Ammon's horn (tissue), 1 donor: Measurements from ENCODE around the gene CLEC16A.

Source experiments
- DNase-seq: peaks from one replicate; pipeline ENCODE4 v3.0.0-alpha.2; 2016; ENCODE audit warnings: low spot score

CLEC16A gene

DNA sequence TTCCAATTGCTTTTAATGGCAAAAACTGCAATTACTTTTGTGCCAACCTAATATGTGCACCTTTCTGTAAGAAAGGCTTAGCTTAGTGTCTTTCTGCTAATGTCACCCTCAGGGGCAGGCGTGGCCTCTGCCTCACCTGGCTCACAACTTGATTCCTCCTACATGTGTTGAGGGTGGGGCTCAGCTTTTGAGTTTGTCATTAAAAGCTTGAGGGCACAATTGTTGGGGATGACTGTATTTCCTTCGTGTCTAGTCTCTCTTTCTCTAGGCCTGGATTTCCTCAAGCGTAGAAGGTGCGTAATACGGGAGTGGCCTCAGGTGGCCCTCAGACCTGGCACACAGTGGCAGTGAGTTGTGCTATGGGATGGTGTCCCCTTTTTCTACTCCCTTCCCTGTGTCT lies 94.4 kb downstream of the CLEC16A start:
- no peak for DNase-seq

GRCh38 chr16:11039726-11040125 lies 95.4 kb downstream of the CLEC16A start:
- DNase-seq, result no peak

DNA sequence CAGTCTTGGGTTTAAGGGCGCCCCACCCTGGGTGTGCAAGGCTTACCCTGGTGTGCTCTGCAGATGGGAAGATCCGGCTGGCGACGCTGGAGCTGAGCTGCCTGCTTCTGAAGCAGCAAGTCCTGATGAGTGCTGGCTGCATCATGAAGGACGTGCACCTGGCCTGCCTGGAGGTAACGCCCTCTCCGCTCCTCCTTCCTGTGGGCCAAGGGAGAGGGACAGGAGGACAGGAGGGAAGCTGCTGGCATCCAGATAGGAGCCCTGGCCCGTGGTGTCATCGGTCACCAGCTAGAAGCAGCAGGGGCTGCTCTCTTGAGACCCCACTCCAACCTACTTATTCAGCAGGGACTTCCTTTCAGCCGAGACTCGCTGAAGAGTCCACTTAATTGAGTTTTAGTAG lies 97.8 kb downstream of the CLEC16A start:
- no peak for DNase-seq

- DNase-seq, result no peak
These were observed 101.1 kb downstream of the CLEC16A start for GRCh38 chr16:11045441-11045840.

- no peak for DNase-seq
These were observed 101.5 kb downstream of the CLEC16A start for GRCh38 chr16:11045846-11046245.

- DNase-seq, result no peak
These were observed 102.1 kb downstream of the CLEC16A start for GRCh38 chr16:11046382-11046931.

GRCh38 chr16:11047057-11047456 lies 102.7 kb downstream of the CLEC16A start:
- DNase-seq, result no peak

DNA sequence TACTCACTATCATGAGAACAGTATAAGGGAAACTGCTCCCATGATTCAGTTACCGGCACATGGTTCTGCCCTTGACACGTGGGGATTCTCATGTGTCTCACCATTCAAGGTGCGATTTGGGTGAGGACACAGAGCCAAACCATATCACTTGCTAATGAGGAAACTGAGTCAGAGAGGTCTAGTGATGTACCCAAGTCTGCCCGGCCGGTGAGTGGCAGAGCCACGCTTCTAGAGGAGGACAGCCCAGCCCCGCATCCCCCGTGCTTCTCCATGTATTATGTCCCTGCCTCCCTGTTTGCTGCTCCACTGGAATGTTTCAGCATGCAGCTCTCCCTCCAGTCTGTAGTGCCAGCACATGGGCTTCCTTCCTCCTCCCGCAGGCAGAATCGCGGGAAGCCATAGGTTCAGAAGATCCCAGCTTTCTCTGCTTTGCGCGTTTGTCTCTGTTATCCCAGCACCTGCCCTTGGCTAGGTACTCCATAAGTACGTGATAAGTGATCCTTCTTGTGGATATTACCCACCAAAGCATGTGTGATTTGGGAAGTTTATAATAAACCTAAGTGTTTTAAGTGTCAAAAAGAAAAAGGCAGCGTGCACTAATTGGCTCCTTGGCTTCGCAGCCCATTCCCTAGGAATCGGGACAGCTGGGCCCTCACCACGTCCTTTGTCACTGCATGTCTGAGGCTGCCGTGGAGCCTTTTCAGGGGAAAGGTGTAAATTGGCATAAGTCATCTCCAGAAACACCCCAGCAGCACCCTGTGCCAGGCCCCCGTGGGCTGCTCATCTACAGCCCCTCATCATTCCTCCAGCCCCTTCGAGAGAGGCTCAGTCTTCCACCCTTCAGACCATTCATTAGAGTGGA lies 103.8 kb downstream of the CLEC16A start:
- no peak for DNase-seq

DNA sequence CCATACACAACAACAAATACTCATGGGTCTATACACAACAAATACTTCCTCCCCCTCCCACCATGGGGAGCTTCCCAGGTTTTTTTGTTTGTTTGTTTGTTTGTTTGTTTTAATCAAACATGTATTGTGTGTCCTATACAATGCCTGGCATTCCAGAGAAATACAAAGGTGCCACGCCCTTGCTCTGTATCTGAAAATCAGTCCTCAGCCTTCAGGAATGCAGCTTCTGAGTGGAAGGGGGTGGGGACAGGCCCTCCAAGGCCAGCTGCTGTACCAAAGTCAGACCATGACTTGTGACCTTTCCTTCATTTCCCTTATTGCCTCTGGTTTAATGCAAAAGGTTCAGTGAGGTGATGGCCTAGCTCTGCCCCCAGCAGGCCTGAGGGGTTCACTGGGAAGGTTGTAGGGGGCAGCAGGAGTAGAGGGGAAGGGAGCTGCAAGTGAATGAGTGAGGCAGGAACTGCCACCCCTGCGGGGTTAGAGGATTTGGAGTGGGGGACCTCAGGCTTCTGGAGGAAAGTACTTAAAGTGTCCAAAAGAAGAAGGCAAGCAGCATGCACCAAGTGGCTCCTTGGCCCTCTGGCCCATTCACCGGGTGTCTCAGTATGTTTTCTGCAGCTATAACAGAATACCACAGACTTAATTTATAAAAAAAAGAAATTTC lies 105.2 kb downstream of the CLEC16A start:
- DNase-seq, result no peak

DNA sequence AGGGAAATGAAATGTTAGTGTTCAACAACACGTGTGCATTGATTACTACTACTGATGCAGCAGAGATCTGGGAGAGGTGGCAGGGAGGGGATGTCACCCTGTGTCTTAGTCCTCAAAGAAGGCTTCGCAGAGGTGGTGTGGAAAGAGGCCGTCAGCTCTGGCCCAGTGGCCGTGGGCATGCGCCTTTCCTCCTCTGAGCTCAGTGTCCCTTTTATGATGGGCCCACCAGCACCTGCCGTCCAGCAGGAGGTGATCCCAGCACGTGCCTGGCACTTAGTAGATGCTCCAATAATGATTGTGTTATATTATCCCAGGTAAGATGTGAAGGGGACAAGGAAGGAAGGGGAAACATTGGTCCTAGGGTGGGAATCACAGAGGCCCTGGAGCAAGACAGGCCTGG lies 106.2 kb downstream of the CLEC16A start:
- no peak for DNase-seq

GRCh38 chr16:11050944-11051343 lies 106.6 kb downstream of the CLEC16A start:
- DNase-seq, result no peak

DNA sequence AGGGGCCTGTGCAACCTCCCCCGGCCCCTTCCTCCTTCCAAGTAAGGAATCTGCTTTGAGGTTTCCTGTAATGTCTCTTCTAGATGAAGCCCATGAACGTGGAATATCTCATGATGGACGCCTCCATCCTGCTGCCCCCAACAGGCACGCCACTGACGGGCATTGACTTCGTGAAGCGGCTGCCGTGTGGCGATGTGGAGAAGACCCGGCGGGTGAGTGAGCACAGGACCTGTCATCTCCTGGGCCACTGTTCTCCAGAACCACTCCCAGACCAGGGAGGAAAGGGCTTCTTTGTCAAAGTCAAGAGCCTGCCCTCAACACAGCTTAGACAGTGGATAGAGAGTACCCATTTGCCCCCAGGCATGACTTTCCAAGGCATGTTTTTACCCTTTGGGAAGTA lies 107.1 kb downstream of the CLEC16A start:
- DNase-seq, result no peak

GRCh38 chr16:11051879-11052808 lies 107.8 kb downstream of the CLEC16A start:
- no peak for DNase-seq

DNA sequence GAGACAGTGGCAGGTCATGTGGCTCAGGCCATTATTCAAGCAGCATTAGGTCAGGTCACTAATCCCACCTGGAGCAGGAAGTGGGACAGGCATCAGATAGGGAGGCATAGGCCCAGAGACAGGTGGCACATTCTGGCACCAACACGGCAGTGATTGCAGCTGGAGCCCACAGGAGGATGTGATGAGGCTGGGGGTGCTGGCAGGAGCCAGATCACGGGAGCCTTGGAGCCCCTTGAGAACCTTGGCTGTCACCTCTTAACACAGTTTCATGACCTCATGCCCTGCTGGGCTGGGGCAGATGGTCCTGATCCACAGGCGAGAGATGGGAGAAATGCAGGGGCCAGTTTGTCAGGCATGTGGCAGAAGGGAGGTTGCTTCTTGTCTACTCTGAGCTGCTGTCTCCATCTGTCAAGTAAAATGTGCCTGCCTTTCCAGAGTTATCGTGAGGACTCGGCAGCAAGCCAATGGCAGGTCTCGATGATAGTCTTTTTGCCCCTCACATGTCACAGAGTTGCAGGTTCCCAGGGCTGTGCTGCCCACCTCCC lies 109.6 kb downstream of the CLEC16A start:
- DNase-seq, result no peak

- DNase-seq, result no peak
These were observed 112.0 kb downstream of the CLEC16A start for GRCh38 chr16:11056090-11056992.

DNA sequence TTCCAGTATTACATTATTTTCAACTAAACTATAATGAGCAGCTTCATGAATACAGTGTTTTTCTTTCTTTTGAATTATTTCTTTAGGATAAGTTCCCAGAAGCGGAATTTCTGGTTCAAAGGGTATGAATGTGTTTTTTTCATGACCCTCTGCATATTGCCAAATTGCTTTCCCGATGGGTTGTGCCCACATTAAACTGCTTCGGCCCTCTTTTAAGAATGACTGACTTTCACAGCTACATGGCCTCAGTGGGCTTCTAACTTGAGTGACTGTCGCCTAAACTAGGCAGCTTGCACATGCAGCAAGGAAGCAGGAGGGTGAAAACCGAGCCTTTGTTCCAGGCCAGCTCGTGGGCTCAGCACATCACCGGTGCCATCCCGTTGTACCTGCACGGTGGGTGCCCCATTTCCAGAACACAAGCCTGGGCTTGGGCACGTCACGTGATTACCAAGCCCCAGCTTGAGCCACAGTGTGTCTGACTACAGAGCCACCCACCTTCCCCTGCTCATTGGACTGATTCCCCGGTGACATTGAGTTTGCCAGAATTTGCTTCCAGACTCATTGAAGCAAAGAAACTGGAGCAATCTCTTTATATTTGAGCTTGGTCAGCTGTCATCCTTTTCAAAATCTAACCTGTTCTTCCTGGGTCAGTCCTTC lies 112.8 kb downstream of the CLEC16A start:
- DNase-seq, result peak; percentile 53

- DNase-seq, result no peak
These were observed 113.5 kb downstream of the CLEC16A start for GRCh38 chr16:11057711-11058345.

DNA sequence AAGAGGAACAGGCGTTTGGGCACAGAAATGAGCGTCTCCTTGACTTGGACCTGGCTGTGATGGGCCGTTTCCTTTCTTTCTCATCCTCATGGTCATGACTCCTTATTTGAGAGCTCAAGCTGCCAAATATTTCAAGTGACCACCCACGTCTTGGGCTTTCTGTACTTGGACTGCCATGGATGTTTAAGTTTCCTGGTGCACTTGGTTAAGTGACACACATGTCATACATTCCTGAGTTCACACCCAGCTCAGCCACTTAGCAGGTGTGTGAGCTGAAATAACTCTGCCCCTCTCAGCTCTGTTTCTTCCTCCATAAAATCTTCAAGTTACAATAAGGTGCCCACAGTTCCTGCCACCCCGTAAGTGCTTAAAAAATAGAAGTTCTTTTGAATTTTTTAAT lies 114.5 kb downstream of the CLEC16A start:
- no peak for DNase-seq

GRCh38 chr16:11059588-11059987 lies 115.2 kb downstream of the CLEC16A start:
- no peak for DNase-seq

GRCh38 chr16:11060364-11060763 lies 116.0 kb downstream of the CLEC16A start:
- no peak for DNase-seq
